H1 (cell line): Measurements from ENCODE around the gene DUSP9. TPM values are rescaled to one million over a fixed set of nuclear protein-coding genes. Genes with fewer than 3 reads are reported as not detected.

Source experiments
- CTCF ChIA-PET: fragments of 300-600 bp; sonication (Branson Sonifier 250); formaldehyde crosslinking; loops from one replicate; lab custom pipeline; 2021; ENCODE audit not compliant: partially characterized antibody; lab: Charles Lee
- POLR2A ChIA-PET: fragments of 300-600 bp; sonication (Branson Sonifier 250); formaldehyde crosslinking; loops from one replicate; lab custom pipeline; 2021; ENCODE audit warnings: inconsistent platforms; ENCODE audit not compliant: partially characterized antibody; lab: Charles Lee
- DNase-seq, 2 experiments: peaks; one replicate each; pipeline versions ENCODE4 v3.0.0 to v3.0.0-alpha.2; 2010 to 2022; ENCODE audit warnings: low spot score in 2 of 2, low read depth in 1 of 2, mixed read lengths in 1 of 2
- FAIRE-seq: peaks from 2 replicates; lab custom pipeline; 2011; peaks lifted over from hg19 to GRCh38; lab: Jason Lieb, UNC
- H2AFZ ChIP-seq: 2 replicates; pipeline ENCODE4 v1.8.1; 2012; ENCODE audit warnings: low read length, inconsistent platforms
- H2AK5ac ChIP-seq: 2 replicates; pipeline ENCODE4 v1.6.1; 2013; ENCODE audit warnings: low read depth, low read length
- H2BK120ac ChIP-seq: replicated peaks from 2 replicates; pipeline ENCODE3; 2013; ENCODE audit warnings: low read depth, low read length, inconsistent platforms
- H2BK12ac ChIP-seq: 2 replicates; pipeline ENCODE4 v1.6.1; 2013; ENCODE audit warnings: low read depth, low read length
- H2BK15ac ChIP-seq: 2 replicates; pipeline ENCODE4 v1.6.1; 2013; ENCODE audit warnings: low read length
- H2BK20ac ChIP-seq: 2 replicates; pipeline ENCODE4 v1.6.1; 2013; ENCODE audit warnings: low read length
- H2BK5ac ChIP-seq: 2 replicates; pipeline ENCODE4 v1.6.1; 2013; ENCODE audit warnings: low read depth, low read length
- H3K14ac ChIP-seq: 2 replicates; pipeline ENCODE4 v1.6.1; 2013; ENCODE audit warnings: inconsistent platforms; ENCODE audit not compliant: insufficient read length
- H3K18ac ChIP-seq: 2 replicates; pipeline ENCODE4 v1.6.1; 2013; ENCODE audit warnings: low read length; ENCODE audit errors: extremely low read depth
- H3K23ac ChIP-seq: 2 replicates; pipeline ENCODE4 v1.6.1; 2013; ENCODE audit warnings: inconsistent platforms; ENCODE audit not compliant: insufficient read length
- H3K23me2 ChIP-seq: 2 replicates; pipeline ENCODE4 v1.6.1; 2013; ENCODE audit warnings: low read depth, low read length
- H3K27ac ChIP-seq: 2 replicates; pipeline ENCODE4 v1.6.1; 2011; ENCODE audit warnings: low read depth, low read length, inconsistent platforms
- H3K27me3 ChIP-seq, 4 experiments: replicated peaks in 1 of 4; 1 replicate in 1 of 4; 2 replicates in 3 of 4; pipeline versions ENCODE4 v1.6.1 to v1.8.1; 2011 to 2013; ENCODE audit warnings: low read length in 3 of 4, mild to moderate bottlenecking in 3 of 4, inconsistent platforms in 2 of 4, mixed read lengths in 2 of 4, moderate library complexity in 1 of 4; ENCODE audit not compliant: control insufficient read depth in 3 of 4, insufficient read depth in 3 of 4; ENCODE audit errors: extremely low read depth in 1 of 4
- H3K36me3 ChIP-seq, 4 experiments: 2 replicates each; pipeline versions ENCODE4 v1.6.1 to v1.8.1; 2011 to 2013; ENCODE audit warnings: mild to moderate bottlenecking in 4 of 4, low read length in 3 of 4, moderate library complexity in 2 of 4, control low read depth in 1 of 4, inconsistent platforms in 1 of 4; ENCODE audit not compliant: insufficient read depth in 4 of 4, control insufficient read depth in 2 of 4
- H3K4ac ChIP-seq: replicated peaks from 2 replicates; pipeline ENCODE3; 2013; ENCODE audit warnings: low read length, low read depth, mixed read lengths, inconsistent platforms; ENCODE audit not compliant: insufficient read length
- H3K4me1 ChIP-seq, 4 experiments: replicated peaks in 1 of 4; 1 replicate in 1 of 4; 2 replicates in 3 of 4; pipeline versions ENCODE4 v1.6.1 to v1.8.1; 2011 to 2013; ENCODE audit warnings: low read length in 3 of 4, inconsistent platforms in 2 of 4, mixed read lengths in 1 of 4; ENCODE audit not compliant: insufficient read depth in 4 of 4, control insufficient read depth in 3 of 4
- H3K4me2 ChIP-seq, 2 experiments: 2 replicates each; pipeline versions ENCODE4 v1.6.1 to v1.8.1; 2011 to 2013; ENCODE audit warnings: low read depth in 2 of 2, low read length in 2 of 2, control low read depth in 1 of 2, inconsistent platforms in 1 of 2, mild to moderate bottlenecking in 1 of 2; ENCODE audit not compliant: insufficient read depth in 1 of 2
- H3K4me3 ChIP-seq, 4 experiments: fragments of 200-600, 300-600 bp in 1 of 4; sonication (generic), shearing (Covaris generic), sonication (Bioruptor Twin) in 1 of 4; 2 replicates each; pipeline versions ENCODE4 v1.5.1 to v1.8.1; 2011 to 2016; ENCODE audit warnings: low read length in 4 of 4, low read depth in 3 of 4, control low read depth in 2 of 4, inconsistent platforms in 2 of 4, mild to moderate bottlenecking in 2 of 4, mixed read lengths in 1 of 4, moderate library complexity in 1 of 4; ENCODE audit not compliant: insufficient read depth in 2 of 4; ENCODE audit errors: extremely low read depth in 1 of 4
- H3K56ac ChIP-seq: replicated peaks from 2 replicates; pipeline ENCODE3; 2013; ENCODE audit warnings: low read depth, mild to moderate bottlenecking, mixed read lengths, low read length, inconsistent platforms; ENCODE audit not compliant: insufficient read length
- H3K79me1 ChIP-seq: 2 replicates; pipeline ENCODE4 v1.6.1; 2013; ENCODE audit warnings: low read depth, low read length, control low read depth
- H3K79me2 ChIP-seq, 2 experiments: 2 replicates each; pipeline versions ENCODE4 v1.6.1 to v1.8.1; 2012 to 2013; ENCODE audit warnings: low read length in 2 of 2, mild to moderate bottlenecking in 2 of 2, inconsistent platforms in 1 of 2; ENCODE audit not compliant: insufficient read depth in 2 of 2, control insufficient read depth in 1 of 2
- H3K9ac ChIP-seq, 4 experiments: replicated peaks in 1 of 4; 1 replicate in 1 of 4; 2 replicates in 3 of 4; pipeline versions ENCODE4 v1.6.1 to v1.8.1; 2011 to 2013; ENCODE audit warnings: low read depth in 3 of 4, low read length in 3 of 4, control low read depth in 2 of 4, mild to moderate bottlenecking in 2 of 4, moderate library complexity in 2 of 4, inconsistent platforms in 1 of 4; ENCODE audit errors: extremely low read depth in 1 of 4
- H3K9me3 ChIP-seq, 2 experiments: 2 replicates each; pipeline versions ENCODE4 v1.6.1 to v1.8.1; 2012 to 2013; ENCODE audit warnings: mild to moderate bottlenecking in 2 of 2, moderate library complexity in 2 of 2, control low read depth in 1 of 2, inconsistent platforms in 1 of 2, low read depth in 1 of 2, low read length in 1 of 2, mixed read lengths in 1 of 2; ENCODE audit not compliant: insufficient read depth in 2 of 2
- H4K20me1 ChIP-seq, 2 experiments: replicated peaks in 1 of 2; 2 replicates each; pipeline versions ENCODE3 to v1.8.1; 2011 to 2013; ENCODE audit warnings: inconsistent platforms in 2 of 2, low read length in 2 of 2, mild to moderate bottlenecking in 1 of 2; ENCODE audit not compliant: insufficient read depth in 2 of 2, control insufficient read depth in 1 of 2
- H4K5ac ChIP-seq: 2 replicates; pipeline ENCODE4 v1.6.1; 2013; ENCODE audit warnings: low read length, low read depth, mixed read lengths, inconsistent platforms; ENCODE audit not compliant: insufficient read length
- H4K8ac ChIP-seq: 2 replicates; pipeline ENCODE4 v1.8.0; 2013; ENCODE audit warnings: mild to moderate bottlenecking, moderate library complexity, low read length, inconsistent platforms; ENCODE audit not compliant: insufficient read depth; ENCODE audit errors: extremely low read depth
- H4K91ac ChIP-seq: replicated peaks from 2 replicates; pipeline ENCODE3; 2013; ENCODE audit warnings: low read length, mixed read lengths, inconsistent platforms; ENCODE audit not compliant: insufficient read length
- CTCF ChIP-seq, 3 experiments: IDR thresholded peaks; 1 replicate in 2 of 3; 2 replicates in 1 of 3; pipeline versions ENCODE4 v1.5.1 to v1.6.1; 2011; ENCODE audit warnings: low read length in 3 of 3, mild to moderate bottlenecking in 3 of 3, inconsistent platforms in 2 of 3, low read depth in 1 of 3, moderate library complexity in 1 of 3; ENCODE audit not compliant: insufficient read depth in 1 of 3; ENCODE audit errors: control extremely low read depth in 1 of 3
- KDM4A ChIP-seq: IDR thresholded peaks from one replicate; pipeline ENCODE4 v1.7.1; 2012; ENCODE audit warnings: low read depth, mild to moderate bottlenecking, moderate library complexity, low read length, inconsistent platforms; ENCODE audit not compliant: severe bottlenecking
- RAD21 ChIP-seq, 2 experiments: IDR thresholded peaks in 1 of 2; conservative IDR thresholded peaks in 1 of 2; 2 replicates each; pipeline ENCODE4 v1.6.1; 2011; ENCODE audit warnings: low read depth in 2 of 2, low read length in 2 of 2, improper control_type of control experiment in 1 of 2, inconsistent platforms in 1 of 2, mild to moderate bottlenecking in 1 of 2, moderate library complexity in 1 of 2
- SIN3A ChIP-seq, 2 experiments: IDR thresholded peaks in 1 of 2; conservative IDR thresholded peaks in 1 of 2; 2 replicates each; pipeline ENCODE4 v1.6.1; 2011 to 2012; ENCODE audit warnings: low read length in 2 of 2, improper control_type of control experiment in 1 of 2, low read depth in 1 of 2, mild to moderate bottlenecking in 1 of 2
- TAF1 ChIP-seq: IDR thresholded peaks from 2 replicates; pipeline ENCODE4 v1.6.1; 2011; ENCODE audit warnings: mild to moderate bottlenecking, low read depth, low read length
- TBP ChIP-seq: IDR thresholded peaks from 2 replicates; pipeline ENCODE4 v1.6.1; 2011; ENCODE audit warnings: low read depth, low read length, improper control_type of control experiment
- WGBS, 2 experiments: shearing (Covaris generic) in 1 of 2; methylation state at CpG; one replicate each; pipeline versions ENCODE4 v1.1.6 to v1.1.7; 2013 to 2015; ENCODE audit warnings: low lambda C conversion rate in 2 of 2, mixed read lengths in 2 of 2, inconsistent platforms in 1 of 2, low coverage in 1 of 2, missing lambda C conversion rate in 1 of 2; ENCODE audit not compliant: insufficient replicate concordance in 2 of 2, insufficient coverage in 1 of 2, insufficient read length in 1 of 2; ENCODE audit errors: extremely low coverage in 1 of 2, missing lambda C conversion rate in 1 of 2; 5-methylcytosine and 5-hydroxymethylcytosine counted together
- polyA plus RNA-seq, 7 experiments: library from polyadenylated mRNA; depleted of rRNA in 3 of 7; stranded (reverse) in 5 of 7; unstranded in 2 of 7; fragments of >200 nt in 5 of 7; fragments of 200-250 nt in 2 of 7; gene quantifications; 1 replicate in 5 of 7; 2 replicates in 1 of 7; 4 replicates in 1 of 7; pipeline versions ENCODE4 v1.2.1 to v1.2.3, GENCODE V29; 2011 to 2013; ENCODE audit warnings: missing spikeins in 2 of 7, mixed read lengths in 2 of 7
- total RNA-seq: library from RNA; stranded (reverse); fragmentation: NEBNext Ultra II Directional; extraction: Animal tissue kit (Norgen Biotek cat#: 25700); gene quantifications from 2 replicates; pipeline ENCODE4 v1.2.1, GENCODE V29; 2021

DUSP9 gene
- total and polyA plus RNA-seq, 2 of the 8 experiments (the other 6 are each of a cell fraction or from before 2014, with no cell fraction given): 0.80 to 1.1 TPM

GRCh38 chrX:153687121-153688039, 40.4 kb downstream of the DUSP9 start, which contains the start of gene SLC6A8:
SLC6A8 (plus strand) TSS chrX:153687926; CDS start chrX:153688575, 649 bp downstream.
- WGBS, 2 experiments: 0% methylated on average over 2 of the region's 66 CpGs; no CpG with 5 or more reads in 1 of the 2 experiments
- Histone ChIP-seq H3K36me3 (peaks cover 0 to 21% (median 0%) of the 10 kb centered on the region in 4 experiments; a peak in 3 of 8 replicates), H4K8ac (peak within 1 kb of the TSS; percentile 51), H3K27me3 (no peaks in the 10 kb centered on the region), H4K20me1 (peaks cover 2 to 3% of the 10 kb centered on the region in 2 experiments), H2BK120ac (no peak within 1 kb of the TSS), H3K23me2 (no peaks in the 10 kb centered on the region), H2BK5ac (no peak within 1 kb of the TSS), H2BK20ac (no peak within 1 kb of the TSS), H3K23ac (no peak within 1 kb of the TSS), H4K5ac (no peak within 1 kb of the TSS), H3K4me3 (peak within 1 kb of the TSS; percentile 47 to 58 (median 51)), H3K9ac (peak within 1 kb of the TSS; percentile 41 to 64 (median 54); a peak in 6 of 7 replicates), H3K79me2 (peaks cover 0 to 13% of the 10 kb centered on the region in 2 experiments; a peak in 3 of 4 replicates), H3K56ac (no peak within 1 kb of the TSS), H2AFZ (no peak within 1 kb of the TSS), H4K91ac (no peak within 1 kb of the TSS), H2BK12ac (0 out of 2 replicates have a peak within 1 kb of the TSS, but pooled peaks have one; percentile 50), H3K4me1 (peaks cover 0 to 27% (median 11%) of the 10 kb centered on the region in 4 experiments; a peak in 6 of 7 replicates), H3K27ac (no peak within 1 kb of the TSS), H2AK5ac (no peak within 1 kb of the TSS), H3K79me1 (no peaks in the 10 kb centered on the region; the same call in 1 of the 2 replicates), H3K4me2 (peak within 1 kb of the TSS; percentile 45 to 57), H3K18ac (no peak within 1 kb of the TSS; the same call in 1 of the 2 replicates), H3K9me3 (peaks cover 4 to 5% of the 10 kb centered on the region in 2 experiments; a peak in 2 of 4 replicates), H2BK15ac (no peak within 1 kb of the TSS), H3K4ac (no peak within 1 kb of the TSS), H3K14ac (no peak within 1 kb of the TSS)
- FAIRE-seq: no peak
- peak in 1 of 2 experiments; percentile 69 for DNase-seq
- CTCF ChIA-PET: interaction anchor here (0.7 to 2.1 kb wide), 9 partner anchors 8 to 147 kb away, joined by 3 to 10 read pairs (median 5); no protein-coding TSS in a partner anchor
- POLR2A ChIA-PET: interaction anchor here (1.0 to 2.3 kb wide), 7 partner anchors 11 to 110 kb away, joined by 3 to 11 read pairs (median 5); partner anchors contain the start of genes BCAP31 and PNCK
- TF ChIP-seq SIN3A (conservative IDR thresholded peaks at IDR 0.05 in 1 of 2, IDR thresholded peaks at IDR 0.05 in 1 of 2; ENCODE audit: low read depth in 1 of 2, low read length in 2 of 2): no peak
- TF ChIP-seq TBP: peak; percentile 78; the same call in 1 of the 2 replicates
- TF ChIP-seq CTCF (IDR thresholded peaks at IDR 0.05; ENCODE audit: control extremely low read depth in 1 of 3, insufficient read depth in 1 of 3, low read depth in 1 of 3, low read length in 3 of 3): peak in 2 of 3 experiments; percentile 30 to 33; a peak in 3 of 4 replicates
- peak; percentile 19 to 44; a peak in 3 of 4 replicates for TF ChIP-seq RAD21 (IDR thresholded peaks at IDR 0.05 in 1 of 2, conservative IDR thresholded peaks at IDR 0.05 in 1 of 2; ENCODE audit: low read depth in 2 of 2, low read length in 2 of 2)
- peak; percentile 75 for TF ChIP-seq TAF1
- no peak for TF ChIP-seq KDM4A
